HG03442 (cell line): ENCODE results near the gene TEAD2.

Experiments used
- ATAC-seq: cut with Tn5 transposase; IDR thresholded peaks from one replicate; pipeline ENCODE4 v1.9.1; 2021; ENCODE audit warnings: mild to moderate bottlenecking, moderate library complexity; ENCODE audit not compliant: unreplicated experiment

Gene TEAD2

GRCh38 chr19:49362048-49362928 is at the start of gene TEAD2:
TSS of gene TEAD2 (minus strand) at chr19:49362416. CDS start at chr19:49360075, 2,341 bp downstream.
- no peak for ATAC-seq

- no peak for ATAC-seq
Measured at GRCh38 chr19:49411681-49412326, 49.6 kb upstream of the TEAD2 start.

GRCh38 chr19:49409441-49410029 is 47.3 kb upstream of the TEAD2 start:
- ATAC-seq, result no peak

GRCh38 chr19:49408816-49409440 is 46.7 kb upstream of the TEAD2 start:
- ATAC-seq, result no peak

- no peak for ATAC-seq
Measured at GRCh38 chr19:49407482-49408015, 45.3 kb upstream of the TEAD2 start.

- ATAC-seq, result no peak
Measured at GRCh38 chr19:49407079-49407478, 44.9 kb upstream of the TEAD2 start.

- ATAC-seq, result no peak
Measured at GRCh38 chr19:49403404-49404187, 41.4 kb upstream of the TEAD2 start.

GRCh38 chr19:49400029-49400428 is 37.8 kb upstream of the TEAD2 start:
- no peak for ATAC-seq

GRCh38 chr19:49398931-49399330 is 36.7 kb upstream of the TEAD2 start:
- no peak for ATAC-seq

GRCh38 chr19:49398001-49398615 is 35.9 kb upstream of the TEAD2 start:
- ATAC-seq, result no peak

GRCh38 chr19:49396738-49397505 is 34.7 kb upstream of the TEAD2 start:
- no peak for ATAC-seq

- ATAC-seq, result no peak
Measured at GRCh38 chr19:49395581-49396407, 33.6 kb upstream of the TEAD2 start.

GRCh38 chr19:49393881-49394280 is 31.7 kb upstream of the TEAD2 start:
- no peak for ATAC-seq

- ATAC-seq, result no peak
Measured at GRCh38 chr19:49391581-49392399, 29.6 kb upstream of the TEAD2 start.

GRCh38 chr19:49390929-49391359 is 28.7 kb upstream of the TEAD2 start:
- ATAC-seq, result no peak

- ATAC-seq, result no peak
Measured at GRCh38 chr19:49390131-49390928, 28.1 kb upstream of the TEAD2 start.

GRCh38 chr19:49389406-49389805 is 27.2 kb upstream of the TEAD2 start:
- no peak for ATAC-seq
